ENCODE data around the gene ZNF692.
A peak's percentile ranks its signal among the peaks of the same experiment; 100 is the strongest.
"Not testable (repeated sequence)": the region's sequence is repeated elsewhere in the genome, so short reads cannot be mapped to it uniquely, and the experiment has no call there.

ZNF692 gene

DNA sequence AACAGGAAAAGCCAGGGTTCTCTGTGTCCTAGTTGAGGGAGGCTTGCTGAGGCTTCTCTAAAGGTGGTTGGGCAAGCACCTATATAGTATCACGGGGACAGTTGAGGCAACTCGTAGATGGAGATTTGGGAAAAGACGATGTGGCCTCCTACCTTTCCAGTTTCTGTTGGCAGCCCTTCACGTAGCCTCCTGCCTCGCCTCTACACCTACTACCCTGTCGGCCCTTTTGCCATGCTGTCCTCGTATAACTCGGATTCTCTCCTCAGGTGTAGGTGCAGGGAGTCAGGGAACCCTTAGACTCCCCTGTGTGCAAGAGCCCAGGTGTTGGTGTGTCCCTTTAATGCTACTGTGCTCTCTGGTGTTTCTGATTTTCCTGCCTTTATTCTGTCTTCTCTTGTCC, 10.3 kb downstream of the ZNF692 start:
- no peak for DNase-seq

DNA sequence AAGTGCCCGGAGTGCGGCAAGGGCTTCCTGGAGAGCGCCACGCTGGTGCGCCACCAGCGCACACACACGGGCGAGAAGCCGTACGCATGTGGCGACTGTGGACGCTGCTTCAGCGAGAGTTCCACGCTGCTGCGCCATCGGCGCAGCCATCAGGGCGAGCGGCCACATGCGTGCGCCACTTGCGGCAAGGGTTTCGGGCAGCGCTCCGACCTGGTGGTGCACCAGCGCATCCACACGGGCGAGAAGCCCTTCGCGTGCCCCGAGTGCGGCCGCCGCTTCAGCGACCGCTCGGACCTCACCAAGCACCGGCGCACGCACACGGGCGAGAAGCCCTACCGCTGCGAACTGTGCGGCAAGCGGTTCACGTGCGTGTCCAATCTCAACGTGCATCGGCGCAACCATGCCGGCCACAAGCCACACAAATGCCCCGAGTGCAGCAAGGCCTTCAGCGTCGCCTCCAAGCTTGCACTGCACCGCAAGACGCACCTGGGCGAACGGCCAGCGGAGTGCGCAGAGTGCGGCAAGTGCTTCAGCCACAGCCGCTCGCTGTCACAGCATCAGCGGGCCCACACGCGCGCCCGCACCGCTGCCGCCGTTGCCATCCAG, 10.8 kb downstream of the ZNF692 start:
- no peak for DNase-seq

DNA sequence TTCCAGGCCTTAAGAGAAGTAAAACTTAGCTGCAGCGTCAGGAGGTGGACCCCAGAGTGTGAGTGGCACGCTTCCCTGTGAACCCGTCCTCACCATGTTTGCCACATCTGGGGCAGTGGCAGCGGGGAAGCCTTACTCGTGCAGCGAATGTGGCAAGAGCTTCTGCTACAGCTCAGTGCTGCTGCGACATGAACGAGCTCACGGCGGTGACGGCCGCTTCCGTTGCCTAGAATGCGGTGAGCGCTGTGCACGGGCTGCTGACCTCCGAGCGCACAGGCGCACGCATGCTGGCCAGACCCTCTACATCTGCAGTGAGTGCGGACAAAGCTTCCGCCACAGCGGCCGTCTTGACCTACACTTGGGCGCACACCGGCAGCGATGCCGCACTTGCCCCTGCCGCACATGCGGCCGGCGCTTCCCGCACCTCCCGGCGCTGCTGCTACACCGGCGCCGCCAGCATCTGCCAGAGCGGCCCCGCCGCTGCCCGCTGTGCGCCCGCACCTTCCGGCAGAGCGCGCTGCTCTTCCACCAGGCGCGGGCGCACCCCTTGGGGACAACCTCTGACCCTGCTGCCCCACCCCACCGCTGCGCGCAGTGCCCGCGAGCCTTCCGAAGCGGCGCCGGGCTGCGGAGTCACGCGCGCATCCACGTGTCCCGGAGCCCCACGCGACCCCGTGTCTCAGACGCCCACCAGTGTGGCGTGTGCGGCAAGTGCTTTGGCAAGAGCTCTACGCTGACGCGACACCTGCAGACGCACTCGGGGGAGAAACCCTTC, 11.5 kb downstream of the ZNF692 start:
- DNase-seq: no peak

DNA sequence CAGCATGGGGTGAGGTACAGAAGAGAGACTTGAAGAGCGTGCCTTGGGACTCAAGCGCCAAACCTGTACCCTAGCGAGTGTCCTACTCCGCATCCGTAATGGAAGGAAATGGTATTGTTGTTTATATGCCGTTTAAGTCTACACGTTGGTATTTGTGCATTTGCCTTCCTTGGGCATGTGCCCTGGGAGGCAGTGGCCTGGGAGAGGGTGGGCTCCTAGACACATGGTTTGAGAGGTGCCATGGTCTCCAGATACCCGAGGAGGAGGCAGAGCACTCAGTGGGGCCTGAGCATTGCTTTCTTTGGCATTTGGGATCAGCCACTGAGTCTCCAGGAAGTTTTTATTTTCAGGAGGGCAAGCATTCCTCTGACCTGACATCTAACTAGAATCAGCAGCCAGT, 14.4 kb downstream of the ZNF692 start:
- no peak for DNase-seq

DNA sequence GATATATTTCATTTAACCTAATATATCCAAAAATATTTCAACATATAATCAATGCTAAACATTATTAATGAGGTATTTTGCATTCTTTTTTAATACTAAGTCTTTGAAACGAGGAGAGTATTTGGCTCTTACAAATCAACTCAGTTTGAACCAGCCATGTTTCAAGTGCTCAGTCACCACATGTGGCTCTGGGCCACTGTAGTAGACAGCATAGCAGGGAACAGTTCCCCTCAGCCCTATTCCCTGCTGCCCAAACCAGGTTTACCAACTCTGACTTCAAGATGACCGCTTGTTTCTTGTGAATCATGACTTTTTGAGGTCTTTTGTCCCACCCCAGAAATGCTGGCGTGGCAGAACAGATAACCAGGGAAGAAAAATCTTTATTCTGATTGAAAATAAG, 15.2 kb downstream of the ZNF692 start:
- DNase-seq: no peak

DNA sequence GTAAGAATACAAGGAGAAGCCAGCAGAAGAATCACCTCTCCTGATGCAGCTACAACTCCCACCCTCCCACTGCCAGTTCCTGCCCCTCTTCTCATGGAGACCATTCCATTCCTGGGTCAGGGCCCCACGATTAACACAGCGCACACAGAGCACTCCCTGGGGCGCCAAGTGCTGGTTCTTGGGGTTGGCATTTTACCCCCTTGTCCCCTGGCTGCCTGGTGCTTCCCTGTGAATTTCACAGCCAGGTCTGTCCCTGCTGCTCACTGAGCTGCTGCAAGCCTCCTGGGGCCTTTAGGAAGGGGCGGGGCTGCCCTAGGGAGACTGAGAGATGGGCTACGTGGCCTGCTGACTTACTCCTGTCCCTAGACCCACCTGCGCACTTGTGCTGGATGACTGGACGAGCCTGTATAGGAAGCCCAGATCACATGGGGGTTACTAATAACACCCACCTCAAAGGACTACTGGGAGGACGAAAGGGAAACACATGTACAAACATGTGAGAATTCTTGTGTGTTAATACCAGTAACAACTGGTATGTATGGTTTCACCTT, 16.0 kb downstream of the ZNF692 start:
- no peak for DNase-seq

DNA sequence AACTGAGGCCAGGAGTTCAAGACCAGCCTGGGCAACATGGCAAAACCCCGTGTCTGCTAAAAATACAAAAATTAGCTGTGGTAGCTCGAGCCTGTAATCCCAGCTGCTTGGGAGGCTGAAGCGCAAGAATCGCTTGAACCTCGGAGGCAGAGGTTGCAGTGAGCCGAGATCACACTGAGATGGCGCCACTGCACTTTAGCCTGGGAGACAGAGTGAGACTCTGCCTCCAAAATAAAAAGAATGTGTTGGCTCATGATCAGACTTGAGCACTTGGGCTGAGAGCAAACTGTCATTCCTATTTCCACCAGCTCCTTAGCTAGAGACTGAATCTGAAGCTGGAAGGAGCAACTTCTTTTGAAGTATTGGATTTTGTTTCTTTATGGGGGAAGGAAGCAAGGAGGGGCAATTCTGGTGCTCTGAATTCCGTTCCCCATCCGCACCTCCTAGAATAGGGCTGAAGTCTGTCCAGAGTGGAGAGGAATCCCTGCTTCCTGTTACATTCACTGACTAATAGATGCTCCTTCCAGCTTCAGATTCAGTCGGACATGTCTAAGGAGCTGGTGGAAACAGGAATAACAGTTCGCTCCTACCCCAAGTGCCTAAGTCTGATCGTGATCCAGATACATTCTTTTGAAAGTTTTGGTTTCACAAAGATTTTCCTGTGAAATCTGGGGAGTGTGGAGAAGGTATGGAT, 17.0 kb downstream of the ZNF692 start:
- DNase-seq: peak in 1 of 5 experiments; percentile 66

DNA sequence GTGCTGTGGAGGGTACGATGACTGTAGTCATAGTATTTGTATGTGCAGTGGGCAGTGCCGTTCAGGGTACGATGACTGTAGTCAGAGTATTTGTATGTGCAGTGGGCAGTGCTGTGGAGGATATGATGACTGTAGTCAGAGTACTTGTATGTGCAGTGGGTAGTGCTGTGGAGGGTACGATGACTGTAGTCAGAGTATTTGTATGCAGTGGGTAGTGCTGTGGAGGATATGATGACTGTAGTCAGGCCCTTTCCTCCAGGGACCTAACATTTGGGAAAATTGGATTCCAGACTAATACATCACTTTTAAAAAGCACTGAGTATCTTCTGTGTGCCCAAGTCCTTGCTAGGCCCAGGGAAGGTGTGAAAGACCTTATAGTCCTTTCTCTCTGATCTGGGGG, 17.9 kb downstream of the ZNF692 start:
- no peak for DNase-seq

DNA sequence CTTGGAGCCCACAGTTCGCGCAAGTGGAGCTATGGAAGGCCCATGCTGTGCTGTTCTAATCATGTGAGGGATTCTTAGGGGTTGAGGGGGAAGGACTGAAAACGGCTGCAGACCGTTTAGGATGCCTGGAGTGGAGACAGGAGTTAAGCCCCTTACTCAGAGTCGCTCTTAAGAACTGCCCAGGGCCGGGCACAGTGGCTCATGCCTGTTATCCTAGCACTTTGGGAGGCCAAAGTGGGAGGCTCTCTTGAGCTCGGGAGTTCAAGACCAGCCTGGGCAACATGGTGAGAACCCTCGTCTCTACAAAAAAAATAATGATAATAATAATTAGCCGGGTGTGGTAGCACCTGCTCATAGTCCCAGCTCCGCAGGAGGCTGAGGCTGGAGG, 19.7 kb downstream of the ZNF692 start:
- DNase-seq: no peak

DNA sequence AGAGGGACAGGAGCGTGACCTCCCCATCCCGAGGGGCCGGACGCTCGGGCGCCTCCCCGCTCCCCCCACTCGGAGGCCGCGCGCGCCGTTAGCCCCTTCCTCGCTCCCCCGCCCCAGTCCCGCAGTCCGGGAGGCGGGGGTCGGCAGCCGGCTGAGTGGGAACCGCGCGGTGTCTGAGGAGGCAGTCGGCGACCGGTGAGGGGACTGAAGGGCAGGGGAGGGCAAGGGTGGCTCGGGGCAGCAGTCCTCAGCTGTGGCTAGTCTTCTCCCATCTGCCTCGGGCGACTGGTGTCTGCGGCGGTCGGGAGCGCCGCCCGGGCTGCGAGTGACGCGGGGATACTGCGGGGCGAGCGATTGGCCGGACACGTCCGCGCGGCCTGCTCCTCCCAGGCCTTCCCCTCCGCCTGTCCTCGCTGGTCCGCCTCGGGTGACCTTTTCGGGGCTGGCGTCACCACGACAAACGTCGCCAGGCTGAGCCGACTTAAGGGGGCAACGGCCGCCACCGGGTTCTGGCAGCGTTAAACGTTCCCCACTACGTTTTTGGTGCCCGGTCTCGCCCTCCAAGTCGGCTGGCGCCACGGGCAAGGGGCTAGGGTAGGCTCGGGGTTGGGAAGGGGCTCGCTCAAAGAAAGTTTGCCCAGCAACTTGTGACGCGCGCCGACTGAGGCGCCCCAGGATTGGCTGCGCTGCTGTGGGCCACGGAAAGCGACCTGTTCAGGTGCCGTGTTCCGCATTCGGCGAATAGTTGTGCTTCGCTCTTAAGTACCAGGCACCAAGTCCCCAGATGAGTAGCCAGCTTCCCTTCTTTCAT, 20.3 kb downstream of the ZNF692 start:
- DNase-seq: peak; percentile 73 to 93 (median 77)

DNA sequence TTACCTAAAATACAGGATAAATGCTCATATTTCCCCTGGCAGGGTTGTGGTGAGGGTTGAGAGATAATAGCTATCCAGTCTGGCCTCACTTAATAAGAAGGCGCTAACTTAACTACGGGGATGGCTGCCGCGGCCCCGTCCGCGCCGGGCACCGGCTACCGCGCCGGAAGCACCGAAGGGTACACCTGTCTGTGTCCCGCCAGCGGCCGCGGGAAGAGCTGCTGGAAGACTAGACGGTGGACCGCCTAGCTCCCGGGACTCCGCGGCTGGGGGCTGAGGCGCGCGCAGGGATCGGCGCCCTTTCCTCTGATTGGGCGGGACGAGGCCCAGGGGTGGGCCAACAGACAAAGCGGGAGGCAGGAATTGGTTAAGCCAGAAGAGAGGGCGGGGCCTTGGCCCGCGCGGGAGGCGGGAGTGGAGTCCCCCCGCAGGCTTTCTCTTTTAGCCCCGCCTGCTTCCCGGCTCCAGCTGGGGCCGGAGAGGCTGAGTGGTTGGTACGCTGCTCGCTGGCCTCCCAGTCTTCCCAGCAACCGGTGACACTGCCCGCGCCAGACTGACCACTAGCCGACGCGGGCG, 21.0 kb downstream of the ZNF692 start, which contains the start of gene ZNF672:
Gene ZNF672 (plus strand): TSS at position 444 of the 576 bp plus-strand sequence. CDS start 9,051 bp downstream, outside the sequence.
- peak; percentile 87 to 96 (median 90) for DNase-seq

DNA sequence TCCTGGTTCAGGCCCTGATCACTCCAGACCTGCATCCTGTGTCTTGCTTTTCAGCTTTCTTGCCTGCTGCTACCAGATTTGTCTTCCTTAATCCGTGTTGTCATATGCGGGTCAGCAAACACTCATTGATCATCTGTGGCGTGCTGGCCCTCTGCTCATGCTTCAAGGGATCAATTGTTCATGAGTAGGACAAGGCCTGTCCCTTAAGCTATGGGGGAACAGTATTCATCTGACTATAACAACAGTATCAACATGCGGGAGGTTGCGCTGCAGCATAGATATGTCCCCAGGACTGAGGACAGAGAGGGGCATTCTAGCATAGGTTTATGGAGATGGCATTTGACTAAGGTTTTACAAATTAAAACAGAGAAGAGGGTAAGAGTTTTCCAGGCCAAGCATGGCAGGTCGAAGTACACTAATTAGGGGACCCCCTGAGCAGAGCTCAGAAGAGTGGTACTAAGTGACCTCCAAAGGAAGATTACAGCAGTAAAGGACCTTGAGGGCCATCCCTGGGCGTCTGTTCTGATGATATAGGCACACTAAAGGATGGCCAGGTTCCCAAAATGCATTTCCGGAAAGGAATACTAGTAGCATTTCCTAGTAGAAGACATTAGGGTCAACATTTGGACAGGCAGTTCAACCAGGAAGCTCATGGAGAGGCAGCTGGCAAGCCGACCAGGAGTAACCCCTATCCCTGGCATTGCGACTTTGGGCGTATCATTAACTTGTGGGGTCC, 21.7 kb downstream of the ZNF692 start:
- no peak for DNase-seq

DNA sequence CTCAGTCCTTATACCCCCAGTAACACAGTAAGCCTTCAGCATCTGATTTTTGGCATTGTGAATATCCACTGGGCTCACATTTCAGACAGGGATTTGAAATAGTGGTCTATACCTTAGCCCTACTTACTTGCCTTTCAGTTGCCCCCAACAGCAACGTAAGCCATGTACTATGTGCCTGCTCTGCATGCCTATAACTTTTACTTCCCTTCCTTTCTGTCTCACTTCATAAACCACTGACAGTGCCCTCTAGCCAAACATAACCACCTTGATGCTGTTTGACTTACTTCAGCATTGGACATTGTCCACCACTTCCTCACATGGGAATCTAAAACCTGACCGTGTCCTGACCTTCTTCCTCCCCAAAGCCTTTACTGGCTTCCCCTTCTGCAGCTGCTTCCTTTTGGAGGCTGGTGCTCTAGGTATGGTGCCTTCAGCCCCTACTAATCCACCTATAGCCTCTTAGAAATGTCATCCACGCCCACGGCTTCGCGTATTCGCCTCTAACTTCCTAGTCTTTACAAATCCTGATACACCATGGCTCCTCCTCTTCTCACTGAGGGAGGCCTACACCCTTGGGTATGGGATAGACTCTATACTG, 24.4 kb downstream of the ZNF692 start:
- no peak for DNase-seq

DNA sequence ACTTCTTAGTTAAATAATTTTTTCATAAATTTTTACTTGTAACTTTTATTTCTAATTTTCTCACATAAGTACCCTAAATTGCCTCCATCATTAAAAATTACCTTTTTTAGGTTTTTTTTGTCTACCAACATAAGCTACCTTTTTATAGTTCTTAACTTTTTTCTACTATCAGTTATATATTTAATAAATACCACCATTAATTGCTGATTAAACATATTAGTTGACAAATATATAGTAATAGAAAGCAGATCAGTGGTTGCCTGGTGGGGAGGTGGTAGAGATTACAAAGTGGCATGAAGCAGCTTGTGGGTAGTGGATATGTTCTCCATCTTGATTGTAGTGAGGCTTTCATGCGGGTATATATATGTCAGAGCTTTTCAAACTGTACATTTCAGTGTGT, 27.0 kb downstream of the ZNF692 start:
- no peak for DNase-seq

DNA sequence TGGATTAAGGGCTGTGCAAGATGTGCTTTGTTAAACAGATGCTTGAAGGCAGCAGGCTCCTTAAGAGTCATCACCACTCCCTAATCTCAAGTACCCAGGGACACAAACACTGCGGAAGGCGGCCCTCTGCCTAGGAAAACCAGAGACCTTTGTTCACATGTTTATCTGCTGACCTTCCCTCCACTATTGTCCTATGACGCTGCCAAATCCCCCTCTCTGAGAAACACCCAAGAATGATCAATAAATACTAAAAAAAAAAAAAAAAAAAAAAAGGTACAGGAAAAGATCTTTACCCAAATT, 28.2 kb downstream of the ZNF692 start:
- not testable (repeated sequence) for DNase-seq

DNA sequence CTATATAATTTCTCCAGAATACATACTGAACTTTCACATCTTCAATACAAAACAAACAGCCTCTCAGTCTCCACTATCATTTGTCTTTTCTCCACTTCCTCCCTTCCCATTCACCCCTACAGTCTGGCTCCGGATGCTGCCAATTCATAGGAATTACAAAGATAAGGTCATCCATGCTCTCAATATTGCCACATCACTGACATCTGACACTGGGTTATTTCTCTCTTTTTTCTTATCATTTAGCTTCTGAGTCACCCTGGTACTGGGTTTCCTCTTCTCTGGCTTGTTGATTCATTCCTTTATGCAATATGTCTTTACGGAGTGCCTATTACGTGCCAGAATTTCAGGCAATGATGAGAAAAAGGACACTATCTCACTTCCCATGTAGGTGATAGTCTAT, 30.0 kb downstream of the ZNF692 start:
- DNase-seq: peak in 1 of 5 experiments; percentile 33

DNA sequence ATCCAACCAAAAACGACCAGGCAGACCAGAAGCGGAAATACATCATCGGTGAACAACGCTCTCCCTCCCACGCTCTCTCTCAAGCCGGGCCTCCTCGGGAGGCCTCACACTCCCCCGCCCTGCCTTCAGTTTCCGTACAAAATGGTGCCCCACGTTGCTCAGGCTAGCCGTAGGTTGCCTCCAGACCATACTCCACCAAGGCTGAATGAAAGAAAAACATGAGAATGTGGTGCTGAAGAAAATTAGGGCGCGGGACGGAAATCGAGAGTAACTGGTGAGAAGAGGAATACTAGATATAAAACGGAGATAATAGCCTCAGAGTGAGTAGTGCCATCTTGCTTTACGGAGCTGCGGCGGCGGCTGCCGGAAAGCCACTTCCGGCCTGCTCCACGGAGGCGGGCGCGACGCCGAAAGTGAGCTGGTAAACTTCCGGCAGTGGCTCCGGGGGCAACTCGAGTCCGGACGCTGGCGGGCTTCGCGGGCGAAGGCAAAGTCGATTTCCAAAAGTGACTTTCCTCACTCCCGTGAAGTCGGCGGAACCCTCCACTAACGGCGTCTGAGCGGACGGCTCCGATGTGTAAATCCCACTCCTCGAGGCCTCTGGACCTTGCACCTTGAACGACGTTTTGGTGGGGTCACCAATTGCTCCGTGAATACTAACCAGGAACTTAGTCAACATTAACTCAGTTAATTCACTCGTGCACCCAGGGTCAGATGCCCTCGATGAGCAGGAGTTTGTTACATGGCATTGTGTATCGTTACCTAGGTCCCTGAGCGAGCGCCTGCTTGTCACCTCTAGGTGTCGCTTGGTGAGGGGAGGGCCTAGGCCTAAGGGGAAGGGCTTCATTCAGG, 32.8 kb downstream of the ZNF692 start, which contains the start of gene SH3BP5L:
Gene SH3BP5L (minus strand): TSS at position 7 of the 852 bp plus-strand sequence. CDS start 980 bp downstream, outside the sequence.
- peak; percentile 76 to 98 (median 85) for DNase-seq

DNA sequence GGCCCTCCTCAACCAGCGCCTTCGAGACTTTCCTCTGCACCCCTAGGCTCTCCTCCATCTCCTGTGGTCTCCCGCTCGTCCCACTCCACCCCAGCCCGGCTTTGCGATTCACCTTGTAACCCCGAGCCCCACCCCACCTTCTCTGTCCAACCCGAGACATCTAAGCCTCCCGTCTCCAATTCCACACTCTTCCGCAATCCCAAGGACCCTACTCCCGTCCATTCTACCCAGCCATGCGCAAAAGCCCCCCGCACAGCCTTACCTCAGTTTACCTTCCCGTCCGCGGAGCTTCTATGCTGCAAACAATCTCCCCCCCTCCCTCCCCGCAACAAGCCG, 33.3 kb downstream of the ZNF692 start:
- DNase-seq: no peak

DNA sequence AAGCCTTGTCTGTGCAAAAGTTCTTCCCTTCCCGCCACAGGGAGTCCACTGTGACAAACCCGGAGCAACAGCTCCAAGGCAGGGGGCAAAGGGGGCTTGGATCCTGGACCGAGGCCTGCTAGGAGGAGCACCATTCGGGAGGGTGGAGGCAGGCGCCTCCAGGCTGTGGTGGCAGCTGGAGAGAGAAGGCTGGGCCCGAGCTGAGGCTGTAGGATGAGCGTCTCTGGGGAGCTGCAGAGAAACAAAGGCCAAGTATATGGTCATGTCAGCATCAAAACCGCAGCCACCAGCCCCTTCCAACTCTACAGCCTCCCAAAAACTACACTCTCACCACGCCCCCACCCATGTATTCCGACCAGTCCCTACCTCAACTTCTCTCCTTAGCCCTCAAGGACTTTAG, 33.7 kb downstream of the ZNF692 start:
- DNase-seq: no peak

DNA sequence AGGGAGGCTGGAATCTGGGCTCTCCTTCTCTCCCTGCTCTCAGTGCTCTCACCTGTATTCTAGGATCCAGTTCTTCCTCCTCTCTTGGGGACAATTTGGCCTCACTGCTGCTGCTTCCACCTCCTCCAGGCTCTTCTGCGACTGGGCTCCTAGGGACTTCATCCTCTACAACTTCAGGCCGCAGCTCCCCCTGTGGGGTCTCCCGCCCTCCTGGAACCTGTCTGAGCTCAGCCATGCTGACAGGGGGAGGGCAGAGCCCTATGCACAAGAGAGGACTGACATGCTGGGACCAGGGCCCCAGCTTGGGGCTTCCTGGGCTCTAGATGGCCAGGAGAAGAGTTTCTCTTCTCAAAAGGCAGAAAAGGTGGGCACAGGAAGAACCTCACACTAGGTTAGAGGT, 34.2 kb downstream of the ZNF692 start:
- DNase-seq: no peak
